Tibial nerve (tissue), 4 donors: Measurements from ENCODE around the gene H6PD. TPM values are rescaled to one million over a fixed set of nuclear protein-coding genes. Genes with fewer than 3 reads are reported as not detected.
A peak's percentile ranks its signal among the peaks of the same experiment; 100 is the strongest.

ENCODE experiments used
- DNase-seq, 2 donors: peaks; one replicate each; pipeline ENCODE4 v3.0.0-alpha.2; 2019; ENCODE audit warnings: low spot score in 2 of 2
- H3K27ac ChIP-seq, 4 donors: fragments of 200-600 bp; sonication (generic) in 3 of 4; one replicate each; pipeline ENCODE4 v1.5.1; 2017 to 2019; ENCODE audit warnings: mild to moderate bottlenecking in 1 of 4
- H3K27me3 ChIP-seq, 2 donors: fragments of 200-600 bp; sonication (generic) in 1 of 2; one replicate each; pipeline versions ENCODE4 v1.5.1 to v1.6.0; 2017 to 2019
- H3K36me3 ChIP-seq, 3 donors: fragments of 200-600 bp; sonication (generic); one replicate each; pipeline ENCODE4 v1.5.1; 2018 to 2019
- H3K4me1 ChIP-seq, 4 donors: fragments of 200-600 bp; sonication (generic) in 3 of 4; one replicate each; pipeline ENCODE4 v1.5.1; 2017 to 2019
- H3K4me3 ChIP-seq, 4 donors: fragments of 200-600 bp; sonication (generic) in 3 of 4; one replicate each; pipeline ENCODE4 v1.5.1; 2017 to 2019; ENCODE audit warnings: mild to moderate bottlenecking in 1 of 4, moderate library complexity in 1 of 4
- H3K9me3 ChIP-seq, 4 donors: fragments of 200-600 bp; sonication (generic) in 3 of 4; one replicate each; pipeline ENCODE4 v1.5.1; 2017 to 2019
- CTCF ChIP-seq, 5 experiments: fragments of 200-600 bp in 3 of 5; fragments of 450-650 bp in 2 of 5; sonication (generic) in 3 of 5; IDR thresholded peaks; one replicate each; pipeline ENCODE4 v1.5.1; 2016 to 2019; ENCODE audit warnings: antibody characterized with exemption in 5 of 5, mild to moderate bottlenecking in 3 of 5, moderate library complexity in 2 of 5
- EP300 ChIP-seq, 2 donors: sonication (generic); formaldehyde crosslinking; IDR thresholded peaks; one replicate each; pipeline ENCODE4 v1.6.1; 2017; ENCODE audit warnings: antibody characterized with exemption in 2 of 2, mild to moderate bottlenecking in 1 of 2
- POLR2A ChIP-seq, 2 donors: fragments of 450-650 bp; IDR thresholded peaks; one replicate each; pipeline ENCODE4 v1.6.1; 2017; ENCODE audit warnings: antibody characterized with exemption in 2 of 2, mild to moderate bottlenecking in 2 of 2, moderate library complexity in 2 of 2
- WGBS, 2 donors: methylation state at CpG; one replicate each; pipeline ENCODE4 v1.1.5; 2018; 5-methylcytosine and 5-hydroxymethylcytosine counted together
- total RNA-seq, 4 donors: library from RNA; depleted of rRNA; stranded (reverse); fragments of >200 nt; gene quantifications; one replicate each; pipeline ENCODE4 v1.1.0, GENCODE V29; 2016

Gene H6PD
- total RNA-seq, 4 donors from 2014 or later: 53.1 to 88.6 (median 72.7) TPM

GRCh38 chr1:9289090-9289534 lies 54.5 kb downstream of the H6PD start:
- peak; percentile 67 to 85 for DNase-seq
- Histone ChIP-seq H3K9me3 (peaks cover 0 to 51% (median 10%) of the 10 kb centered on the region in 4 donors), H3K27me3 (no peaks in the 10 kb centered on the region), H3K4me3 (no peak overlapping the region), H3K36me3 (no peaks in the 10 kb centered on the region), H3K27ac (peak overlapping the region in 2 of 4 donors; percentile 85 to 98), H3K4me1 (peaks cover 0 to 34% (median 10%) of the 10 kb centered on the region in 4 donors)
- TF ChIP-seq EP300 (IDR thresholded peaks at IDR 0.05) (no peak), CTCF (IDR thresholded peaks at IDR 0.05) (peak; percentile 58 to 91 (median 85)), POLR2A (IDR thresholded peaks at IDR 0.05) (no peak)
- WGBS, 2 donors: 50 to 52% methylated on average over 6 of the region's 6 CpGs

- WGBS, 2 donors: 29 to 30% methylated on average over 5 of the region's 5 CpGs
- H3K27ac ChIP-seq: peak overlapping the region in 3 of 4 donors; percentile 70 to 98 (median 85)
- peaks cover 0 to 42% (median 16%) of the 10 kb centered on the region in 4 donors for H3K4me1 ChIP-seq
- H3K4me3 ChIP-seq: no peak overlapping the region
- no peak for TF ChIP-seq POLR2A (IDR thresholded peaks at IDR 0.05)
- peak; percentile 50 to 79 for TF ChIP-seq EP300 (IDR thresholded peaks at IDR 0.05)
- TF ChIP-seq CTCF (IDR thresholded peaks at IDR 0.05): no peak
- no peaks in the 10 kb centered on the region for H3K36me3 ChIP-seq
- DNase-seq: peak; percentile 56 to 81
- H3K27me3 ChIP-seq: no peaks in the 10 kb centered on the region
- peaks cover 0 to 43% (median 8%) of the 10 kb centered on the region in 4 donors for H3K9me3 ChIP-seq
Measured at GRCh38 chr1:9289711-9290485, 55.3 kb downstream of the H6PD start.

GRCh38 chr1:9291914-9292360 lies 57.4 kb downstream of the H6PD start:
- peak; percentile 56 to 65 for DNase-seq
- Histone ChIP-seq H3K4me1 (peaks cover 0 to 59% (median 24%) of the 10 kb centered on the region in 4 donors), H3K36me3 (no peaks in the 10 kb centered on the region), H3K4me3 (peak overlapping the region; percentile 55 to 87 (median 82)), H3K27me3 (no peaks in the 10 kb centered on the region), H3K9me3 (peaks cover 0 to 23% (median 8%) of the 10 kb centered on the region in 4 donors), H3K27ac (peak overlapping the region; percentile 82 to 98 (median 94))
- peak in 1 of 2 donors; percentile 41 for TF ChIP-seq EP300 (IDR thresholded peaks at IDR 0.05)
- no peak for TF ChIP-seq POLR2A (IDR thresholded peaks at IDR 0.05)
- WGBS, 2 donors: 5 to 20% methylated on average over 10 to 13 of the region's 13 CpGs

GRCh38 chr1:9292361-9293240 lies 58.0 kb downstream of the H6PD start, which contains the start of gene SPSB1:
Gene SPSB1, plus strand, starts transcription at chr1:9292894. Its CDS starts 62,998 bp downstream, at chr1:9355892.
- DNase-seq: peak; percentile 59 to 60
- peak within 1 kb of the TSS; percentile 69 to 87 (median 82) for H3K4me3 ChIP-seq
- TF ChIP-seq POLR2A (IDR thresholded peaks at IDR 0.05) (peak; percentile 73 to 90), EP300 (IDR thresholded peaks at IDR 0.05) (peak in 1 of 2 donors; percentile 75), CTCF (IDR thresholded peaks at IDR 0.05) (peak in 1 of 5 experiments; percentile 9)
- H3K36me3 ChIP-seq: no peaks in the 10 kb centered on the region
- H3K27me3 ChIP-seq: no peaks in the 10 kb centered on the region
- peaks cover 0 to 66% (median 27%) of the 10 kb centered on the region in 4 donors for H3K4me1 ChIP-seq
- peak within 1 kb of the TSS; percentile 82 to 98 (median 94) for H3K27ac ChIP-seq
- H3K9me3 ChIP-seq: peaks cover 0 to 16% (median 7%) of the 10 kb centered on the region in 4 donors
- WGBS, 2 donors: 1% methylated on average over 21 to 47 of the region's 119 CpGs

GRCh38 chr1:9293241-9293532 lies 58.6 kb downstream of the H6PD start:
- Histone ChIP-seq H3K27me3 (no peaks in the 10 kb centered on the region), H3K27ac (peak overlapping the region; percentile 82 to 95 (median 94)), H3K36me3 (no peaks in the 10 kb centered on the region), H3K9me3 (peaks cover 0 to 10% (median 4%) of the 10 kb centered on the region in 4 donors), H3K4me3 (peak overlapping the region; percentile 69 to 87 (median 82)), H3K4me1 (peaks cover 0 to 66% (median 27%) of the 10 kb centered on the region in 4 donors)
- WGBS, 2 donors: 0% methylated on average over 5 of the region's 43 CpGs; no CpG with 5 or more reads in 1 of the 2 donors
- TF ChIP-seq POLR2A (IDR thresholded peaks at IDR 0.05): no peak
- DNase-seq: no peak
